ENCODE data around the gene ARHGEF19. TPM values are rescaled to one million over a fixed set of nuclear protein-coding genes. Genes with fewer than 3 reads are reported as not detected.
"Not testable (repeated sequence)": the region's sequence is repeated elsewhere in the genome, so short reads cannot be mapped to it uniquely, and the experiment has no call there.

ARHGEF19 gene
- total RNA-seq, result 10 to 100 TPM; 11.9 to 32.3 (median 17.5) TPM

GRCh38 chr1:16212251-16212961 lies at the start of gene ARHGEF19:
TSS of gene ARHGEF19 (minus strand) at chr1:16212652. CDS start at chr1:16209054, 3,598 bp downstream.
- Histone ChIP-seq H3K4me1 (peaks cover 36 to 55% of the 10 kb centered on the region in 2 donors), H3K9me3 (no peaks in the 10 kb centered on the region), H3K27ac (peak within 1 kb of the TSS; percentile 80 to 88 (median 82)), H3K36me3 (no peaks in the 10 kb centered on the region), H3K4me3 (replicated peaks in 1 of 3) (peak within 1 kb of the TSS in 2 of 3 donors; percentile 9 to 19), H3K27me3 (no peaks in the 10 kb centered on the region)
- DNase-seq, result peak; percentile 94 to 97
- WGBS, 2 donors, result 24 to 26% methylated on average over 9 to 13 of the region's 14 CpGs
- no peak for TF ChIP-seq CTCF (IDR thresholded peaks at IDR 0.05)
- TF ChIP-seq POLR2A (IDR thresholded peaks at IDR 0.05), result peak in 1 of 2 donors; percentile 57
- intact Hi-C loops (cut with DNase I), result no loop called here

- no peak overlapping the region for H3K27ac ChIP-seq
- peaks cover 4 to 7% of the 10 kb centered on the region in 2 donors for H3K4me1 ChIP-seq
- H3K36me3 ChIP-seq, result no peaks in the 10 kb centered on the region
- TF ChIP-seq POLR2A (IDR thresholded peaks at IDR 0.05) (no peak), CTCF (IDR thresholded peaks at IDR 0.05) (no peak)
- H3K27me3 ChIP-seq, result no peaks in the 10 kb centered on the region
- H3K9me3 ChIP-seq, result no peaks in the 10 kb centered on the region
- intact Hi-C loops (cut with DNase I), result no loop called here
- DNase-seq, result no peak
- WGBS, 2 donors, result 93 to 100% methylated on average over 1 of the region's 1 CpG
- H3K4me3 ChIP-seq (replicated peaks in 1 of 3), result no peak overlapping the region
Observed at GRCh38 chr1:16262067-16262466, 49.6 kb upstream of the ARHGEF19 start.

GRCh38 chr1:16260814-16261213 lies 48.4 kb upstream of the ARHGEF19 start:
- no peak for DNase-seq
- intact Hi-C loops (cut with DNase I), result no loop called here
- H3K36me3 ChIP-seq, result peaks cover 2 to 3% of the 10 kb centered on the region in 2 donors
- H3K27ac ChIP-seq, result no peak overlapping the region
- TF ChIP-seq CTCF (IDR thresholded peaks at IDR 0.05) (no peak), POLR2A (IDR thresholded peaks at IDR 0.05) (no peak)
- no peaks in the 10 kb centered on the region for H3K9me3 ChIP-seq
- H3K27me3 ChIP-seq, result no peaks in the 10 kb centered on the region
- H3K4me3 ChIP-seq (replicated peaks in 1 of 3), result no peak overlapping the region
- peaks cover 0 to 3% of the 10 kb centered on the region in 2 donors for H3K4me1 ChIP-seq
- WGBS, 2 donors, result 91 to 94% methylated on average over 1 of the region's 1 CpG

- no peak for DNase-seq
- H3K9me3 ChIP-seq, result no peaks in the 10 kb centered on the region
- TF ChIP-seq CTCF (IDR thresholded peaks at IDR 0.05) (no peak), POLR2A (IDR thresholded peaks at IDR 0.05) (no peak)
- H3K27me3 ChIP-seq, result no peaks in the 10 kb centered on the region
- H3K36me3 ChIP-seq, result peaks cover 6 to 12% of the 10 kb centered on the region in 2 donors
- intact Hi-C loops (cut with DNase I), result no loop called here
- H3K4me1 ChIP-seq, result no peaks in the 10 kb centered on the region
- WGBS, 2 donors, result 97% methylated on average over 9 of the region's 9 CpGs
- H3K27ac ChIP-seq, result no peak overlapping the region
- no peak overlapping the region for H3K4me3 ChIP-seq (replicated peaks in 1 of 3)
Observed at GRCh38 chr1:16258591-16259135, 46.2 kb upstream of the ARHGEF19 start.

- Histone ChIP-seq H3K4me3 (replicated peaks in 1 of 3) (no peak overlapping the region), H3K27ac (no peak overlapping the region), H3K9me3 (no peaks in the 10 kb centered on the region), H3K36me3 (peaks cover 6 to 12% of the 10 kb centered on the region in 2 donors), H3K27me3 (no peaks in the 10 kb centered on the region), H3K4me1 (no peaks in the 10 kb centered on the region)
- DNase-seq, result no peak
- WGBS, 2 donors, result 93% methylated on average over 3 of the region's 3 CpGs
- intact Hi-C loops (cut with DNase I), result no loop called here
- TF ChIP-seq POLR2A (IDR thresholded peaks at IDR 0.05), result no peak
- no peak for TF ChIP-seq CTCF (IDR thresholded peaks at IDR 0.05)
Observed at GRCh38 chr1:16257968-16258367, 45.5 kb upstream of the ARHGEF19 start.

- H3K9me3 ChIP-seq; intact Hi-C loops (cut with DNase I); H3K4me3 ChIP-seq (replicated peaks in 1 of 3); DNase-seq; H3K27ac ChIP-seq; H3K4me1 ChIP-seq; H3K27me3 ChIP-seq: not testable (repeated sequence)
- H3K36me3 ChIP-seq, result peaks cover 6 to 12% of the 10 kb centered on the region in 2 donors
- 90 to 91% methylated on average over 3 of the region's 3 CpGs for WGBS, 2 donors
Observed at GRCh38 chr1:16257556-16257955, 45.1 kb upstream of the ARHGEF19 start.

All from thyroid gland (tissue), 4 donors.